Erythroblast (primary cell): ENCODE measurements around the gene TCEA3.

Source experiments
- GATA1 ChIP-seq: IDR thresholded peaks from 2 replicates; pipeline ENCODE4 v1.6.1; 2011; ENCODE audit warnings: low read depth, mild to moderate bottlenecking, control low read depth, low read length, moderate library complexity
- POLR2A ChIP-seq: IDR thresholded peaks from 2 replicates; pipeline ENCODE4 v1.6.1; 2011; ENCODE audit warnings: mild to moderate bottlenecking, low read length

- no peak for TF ChIP-seq POLR2A
- TF ChIP-seq GATA1: no peak
These were observed 21.6 kb downstream of the TCEA3 start for GRCh38 chr1:23403038-23403336.
